ENCODE measurements around the gene SPZ1.

- no peak for TF ChIP-seq CTCF (IDR thresholded peaks at IDR 0.05)
- TF ChIP-seq POLR2A (IDR thresholded peaks at IDR 0.05): no peak
- TF ChIP-seq POLR2AphosphoS5 (IDR thresholded peaks at IDR 0.05): no peak
These were observed 23.7 kb upstream of the SPZ1 start for GRCh38 chr5:80296121-80296520.

All from prostate gland (tissue), 2 donors.